ENCODE measurements around the gene RPS6KA1.

GRCh38 chr1:26543462-26543861 is 13.9 kb downstream of the RPS6KA1 start:
- TF ChIP-seq CTCF (IDR thresholded peaks at IDR 0.05) (no peak), POLR2A (IDR thresholded peaks at IDR 0.05) (no peak), EP300 (IDR thresholded peaks at IDR 0.05) (no peak)

All from tibial nerve (tissue), 4 donors.